A673 (cell line): ENCODE measurements around the gene C8B. TPM values are rescaled to one million over a fixed set of nuclear protein-coding genes. Genes with fewer than 3 reads are reported as not detected.
A peak's percentile ranks its signal among the peaks of the same experiment; 100 is the strongest.

Experiments
- BruUV-seq: library from RNA; stranded (reverse); fragments of 400-500 nt; replicated peaks from 2 replicates; lab custom pipeline; 2021; lab: Mats Ljungman, UMichigan
- CTCF ChIA-PET: fragments of 300-600 bp; sonication (Branson Sonifier 250); formaldehyde crosslinking; loops from one replicate; lab custom pipeline; 2022; ENCODE audit warnings: antibody characterized with exemption; lab: Charles Lee
- POLR2A ChIA-PET: fragments of 300-600 bp; sonication (Branson Sonifier 250); formaldehyde crosslinking; loops from one replicate; lab custom pipeline; 2022; ENCODE audit warnings: antibody characterized with exemption; ENCODE audit not compliant: low non-redundant PET; lab: Charles Lee
- DNase-seq: peaks from one replicate; pipeline ENCODE4 v3.0.0-alpha.2; 2015; ENCODE audit warnings: low spot score
- H3K27ac ChIP-seq: fragments of 200-600 bp; sonication (generic); 2 replicates; pipeline ENCODE4 v1.5.1; 2016; ENCODE audit warnings: mixed run types, low read depth, mild to moderate bottlenecking, mixed read lengths, antibody characterized with exemption, low read length; ENCODE audit not compliant: poor library complexity, severe bottlenecking
- H3K27me3 ChIP-seq: fragments of 200-600 bp; sonication (generic); replicated peaks from 2 replicates; pipeline ENCODE4 v1.6.1; 2017; ENCODE audit warnings: mixed run types, low read depth, mild to moderate bottlenecking, mixed read lengths, antibody characterized with exemption, low read length; ENCODE audit not compliant: insufficient read depth, poor library complexity
- H3K36me3 ChIP-seq: fragments of 200-600 bp; sonication (generic); 2 replicates; pipeline ENCODE4 v1.6.1; 2016; ENCODE audit warnings: mixed run types, mild to moderate bottlenecking, mixed read lengths, antibody characterized with exemption, low read length; ENCODE audit not compliant: insufficient read depth, poor library complexity, severe bottlenecking
- H3K4me1 ChIP-seq: fragments of 200-600 bp; sonication (generic); 2 replicates; pipeline ENCODE4 v1.6.1; 2017; ENCODE audit warnings: mixed run types, mild to moderate bottlenecking, mixed read lengths, antibody characterized with exemption, low read length; ENCODE audit not compliant: insufficient read depth, poor library complexity, severe bottlenecking
- H3K4me3 ChIP-seq: fragments of 200-600 bp; sonication (generic); 2 replicates; pipeline ENCODE4 v1.5.1; 2016; ENCODE audit warnings: low read depth, mixed run types, mild to moderate bottlenecking, mixed read lengths, low read length; ENCODE audit not compliant: poor library complexity, severe bottlenecking
- H3K9me3 ChIP-seq: fragments of 200-600 bp; sonication (generic); 2 replicates; pipeline ENCODE4 v1.6.1; 2016; ENCODE audit warnings: mixed run types, low read depth, mild to moderate bottlenecking, mixed read lengths, antibody characterized with exemption, low read length; ENCODE audit not compliant: poor library complexity, severe bottlenecking
- CTCF ChIP-seq: fragments of 300-800, 200-600 bp; sonication (generic); conservative IDR thresholded peaks from 2 replicates; pipeline ENCODE4 v1.5.1; 2017; ENCODE audit warnings: low read depth, mild to moderate bottlenecking, antibody characterized with exemption, low read length, moderate library complexity, mixed read lengths
- EZH2 ChIP-seq: fragments of 200-600 bp; sonication (generic); IDR thresholded peaks from 2 replicates; pipeline ENCODE4 v1.6.1; 2017; ENCODE audit warnings: borderline replicate concordance, low read depth, mild to moderate bottlenecking, mixed read lengths, antibody characterized with exemption, low read length; ENCODE audit not compliant: poor library complexity, severe bottlenecking
- intact Hi-C: fragments of 100-400 bp; cut with micrococcal nuclease; formaldehyde crosslinking; loops from one replicate; pipeline ENCODE4 v1.10.0; 2022; ENCODE audit not compliant: unreplicated experiment
- total RNA-seq: library from RNA; stranded (reverse); gene quantifications from 2 replicates; pipeline ENCODE4 v1.2.3, GENCODE V29; 2021

C8B gene
- total RNA-seq, 1 experiment from 2014 or later = 0.39 TPM

- CTCF ChIA-PET = no interaction called here
Observed at GRCh38 chr1:56970280-56970679, 4.5 kb upstream of the C8B start.

GRCh38 chr1:56968878-56969495 lies 3.2 kb upstream of the C8B start:
- POLR2A ChIA-PET = no interaction called here
- no peak for DNase-seq
- intact Hi-C loops = loop anchor here (1.0 kb wide), 1 partner anchor 137 kb away; no protein-coding TSS in a partner anchor

More at GRCh38 chr1:56970280-56970679, 4.5 kb upstream of the C8B start:
- no TSS peak for BruUV-seq
- Histone ChIP-seq H3K27me3 (no peaks in the 10 kb centered on the region), H3K4me3 (no peak overlapping the region), H3K36me3 (no peaks in the 10 kb centered on the region), H3K9me3 (no peaks in the 10 kb centered on the region), H3K4me1 (no peaks in the 10 kb centered on the region), H3K27ac (no peak overlapping the region)
- POLR2A ChIA-PET = no interaction called here
- intact Hi-C loops = no loop called here
- no peak for TF ChIP-seq CTCF
- no peak for DNase-seq

GRCh38 chr1:56967900-56968832 lies 2.4 kb upstream of the C8B start:
- no peaks in the 10 kb centered on the region for H3K27me3 ChIP-seq
- BruUV-seq = no TSS peak
- intact Hi-C loops = loop anchor here (1.0 kb wide), 1 partner anchor 136 kb away; no protein-coding TSS in a partner anchor
- POLR2A ChIA-PET = no interaction called here
- CTCF ChIA-PET = interaction anchor here (1.2 kb wide), 1 partner anchor 136 kb away, joined by 6 read pairs; no protein-coding TSS in a partner anchor
- no peak overlapping the region for H3K4me3 ChIP-seq
- H3K4me1 ChIP-seq = peaks cover 5% of the 10 kb centered on the region
- no peak for TF ChIP-seq EZH2
- TF ChIP-seq CTCF = peak; percentile 90
- no peaks in the 10 kb centered on the region for H3K36me3 ChIP-seq
- H3K9me3 ChIP-seq = no peaks in the 10 kb centered on the region
- peak; percentile 67 for DNase-seq
- H3K27ac ChIP-seq = no peak overlapping the region

More at GRCh38 chr1:56968878-56969495, 3.2 kb upstream of the C8B start:
- no peak overlapping the region for H3K4me3 ChIP-seq
- CTCF ChIA-PET = interaction anchor here (1.2 kb wide), 1 partner anchor 137 kb away, joined by 6 read pairs; no protein-coding TSS in a partner anchor
- no peaks in the 10 kb centered on the region for H3K36me3 ChIP-seq
- no peaks in the 10 kb centered on the region for H3K4me1 ChIP-seq
- H3K27me3 ChIP-seq = no peaks in the 10 kb centered on the region
- H3K27ac ChIP-seq = no peak overlapping the region
- TF ChIP-seq CTCF (no peak), EZH2 (no peak)
- no peaks in the 10 kb centered on the region for H3K9me3 ChIP-seq
- no TSS peak for BruUV-seq
